ENCODE measurements around the gene GALK2. TPM values are rescaled to one million over a fixed set of nuclear protein-coding genes. Genes with fewer than 3 reads are reported as not detected.
"Not testable (repeated sequence)": the region's sequence is repeated elsewhere in the genome, so short reads cannot be mapped to it uniquely, and the experiment has no call there.

The GALK2 gene
- total RNA-seq, 2 donors from 2014 or later, result 28.5 to 52.3 TPM

DNA sequence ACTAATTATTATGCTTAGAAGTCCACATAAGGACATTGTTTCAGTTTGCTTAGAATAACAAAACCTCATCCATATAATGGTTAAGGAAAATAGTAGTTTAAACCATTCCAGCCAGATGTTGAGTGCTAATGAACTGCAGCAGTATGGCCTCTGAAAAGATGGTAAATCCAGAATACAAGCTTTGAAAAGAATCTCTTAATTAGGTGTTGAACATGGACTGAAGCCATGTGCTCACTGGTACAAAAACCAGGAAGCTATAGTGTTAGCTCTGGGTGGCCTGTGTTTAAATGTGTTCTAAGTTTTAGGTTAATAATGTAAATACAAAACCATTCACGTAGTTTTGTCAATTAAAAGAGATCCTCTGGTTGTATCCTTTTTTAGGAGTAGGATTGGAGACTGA is 78.2 kb downstream of the GALK2 start:
- H3K36me3 ChIP-seq, result no peaks in the 10 kb centered on the region
- no peak overlapping the region for H3K4me3 ChIP-seq
- no peaks in the 10 kb centered on the region for H3K4me1 ChIP-seq (replicated peaks)
- no peak for DNase-seq (ENCODE audit: low spot score)
- no peaks in the 10 kb centered on the region for H3K9me3 ChIP-seq
- no peaks in the 10 kb centered on the region for H3K27me3 ChIP-seq (replicated peaks; ENCODE audit: insufficient read depth)
- H3K27ac ChIP-seq, result no peak overlapping the region
- intact Hi-C loops (cut with DNase I), result no loop called here
- no peak for TF ChIP-seq POLR2AphosphoS5 (IDR thresholded peaks at IDR 0.05)
- TF ChIP-seq POLR2A (IDR thresholded peaks at IDR 0.05), result no peak
- TF ChIP-seq, protein P1, sequence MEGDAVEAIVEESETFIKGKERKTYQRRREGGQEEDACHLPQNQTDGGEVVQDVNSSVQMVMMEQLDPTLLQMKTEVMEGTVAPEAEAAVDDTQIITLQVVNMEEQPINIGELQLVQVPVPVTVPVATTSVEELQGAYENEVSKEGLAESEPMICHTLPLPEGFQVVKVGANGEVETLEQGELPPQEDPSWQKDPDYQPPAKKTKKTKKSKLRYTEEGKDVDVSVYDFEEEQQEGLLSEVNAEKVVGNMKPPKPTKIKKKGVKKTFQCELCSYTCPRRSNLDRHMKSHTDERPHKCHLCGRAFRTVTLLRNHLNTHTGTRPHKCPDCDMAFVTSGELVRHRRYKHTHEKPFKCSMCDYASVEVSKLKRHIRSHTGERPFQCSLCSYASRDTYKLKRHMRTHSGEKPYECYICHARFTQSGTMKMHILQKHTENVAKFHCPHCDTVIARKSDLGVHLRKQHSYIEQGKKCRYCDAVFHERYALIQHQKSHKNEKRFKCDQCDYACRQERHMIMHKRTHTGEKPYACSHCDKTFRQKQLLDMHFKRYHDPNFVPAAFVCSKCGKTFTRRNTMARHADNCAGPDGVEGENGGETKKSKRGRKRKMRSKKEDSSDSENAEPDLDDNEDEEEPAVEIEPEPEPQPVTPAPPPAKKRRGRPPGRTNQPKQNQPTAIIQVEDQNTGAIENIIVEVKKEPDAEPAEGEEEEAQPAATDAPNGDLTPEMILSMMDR (IDR thresholded peaks at IDR 0.05), result no peak
- WGBS, result 95% methylated on average over 1 of the region's 1 CpG

DNA sequence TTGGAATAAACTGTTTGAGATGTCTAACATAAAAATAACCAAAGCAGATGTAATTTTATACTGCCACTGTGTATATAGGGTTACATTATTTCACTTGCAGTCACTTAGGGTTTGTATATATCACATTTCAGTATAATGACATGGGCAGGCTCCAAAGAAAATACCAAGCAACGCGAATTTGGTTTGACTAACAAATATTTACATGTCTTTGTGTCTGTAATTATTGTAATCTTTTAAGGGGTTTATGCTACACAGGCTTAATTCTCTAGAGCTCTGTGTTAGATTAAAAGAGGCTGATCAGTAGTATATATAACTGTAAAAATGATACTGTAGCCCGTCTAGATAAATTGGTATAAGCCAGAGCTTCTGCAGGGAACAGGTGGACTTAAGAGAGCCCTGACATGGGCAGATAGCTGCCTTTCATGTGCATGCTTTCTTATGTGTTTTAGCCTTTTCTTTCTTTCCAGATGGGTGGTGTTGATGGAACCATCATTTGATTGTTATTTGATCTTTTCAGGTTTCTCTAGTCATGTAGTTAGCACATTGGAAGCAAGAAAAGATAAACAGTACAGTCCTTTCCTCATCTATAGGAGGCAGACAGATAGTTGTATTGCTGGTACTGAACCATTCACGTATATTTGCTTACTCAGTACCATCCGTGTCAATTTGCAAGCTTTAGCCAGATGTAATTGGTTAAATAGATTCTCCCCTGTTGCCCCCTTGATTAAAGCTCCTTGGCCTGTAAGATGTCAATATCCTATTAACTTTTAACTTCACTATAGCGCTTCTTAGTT is 86.1 kb downstream of the GALK2 start:
- intact Hi-C loops (cut with DNase I), result no loop called here

DNA sequence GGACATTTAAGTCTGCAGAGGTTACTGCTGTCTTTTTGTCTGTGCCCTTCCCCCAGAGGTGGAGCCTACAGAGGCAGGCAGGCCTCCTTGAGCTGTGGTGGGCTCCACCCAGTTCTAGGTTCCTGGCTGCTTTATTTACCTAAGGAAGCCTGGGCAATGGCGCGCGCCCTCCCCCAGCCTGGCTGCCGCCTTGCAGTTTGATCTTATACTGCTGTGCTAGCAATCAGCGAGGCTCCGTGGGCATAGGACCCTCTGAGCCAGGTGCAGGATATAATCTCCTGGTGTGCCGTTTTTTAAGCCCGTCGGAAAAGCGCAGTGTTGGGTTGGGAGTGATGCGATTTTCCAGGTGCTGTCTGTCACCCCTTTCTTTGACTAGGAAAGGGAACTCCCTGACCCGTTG is 95.1 kb downstream of the GALK2 start:
- H3K9me3 ChIP-seq; H3K36me3 ChIP-seq; DNase-seq (ENCODE audit: low spot score); H3K4me1 ChIP-seq (replicated peaks); H3K27me3 ChIP-seq (replicated peaks; ENCODE audit: insufficient read depth); H3K4me3 ChIP-seq; intact Hi-C loops (cut with DNase I); H3K27ac ChIP-seq: not testable (repeated sequence)
- WGBS, result 93% methylated on average over 12 of the region's 12 CpGs

More for the DNA sequence above, 86.1 kb downstream of the GALK2 start:
- Histone ChIP-seq H3K4me1 (replicated peaks) (no peaks in the 10 kb centered on the region), H3K27me3 (replicated peaks; ENCODE audit: insufficient read depth) (no peaks in the 10 kb centered on the region), H3K9me3 (no peaks in the 10 kb centered on the region), H3K27ac (no peak overlapping the region), H3K36me3 (no peaks in the 10 kb centered on the region), H3K4me3 (no peak overlapping the region)
- 50% methylated on average over 6 of the region's 6 CpGs for WGBS
- DNase-seq (ENCODE audit: low spot score), result no peak
- TF ChIP-seq POLR2A (IDR thresholded peaks at IDR 0.05), result no peak
- no peak for TF ChIP-seq POLR2AphosphoS5 (IDR thresholded peaks at IDR 0.05)
- TF ChIP-seq, protein P1 (IDR thresholded peaks at IDR 0.05), result no peak

DNA sequence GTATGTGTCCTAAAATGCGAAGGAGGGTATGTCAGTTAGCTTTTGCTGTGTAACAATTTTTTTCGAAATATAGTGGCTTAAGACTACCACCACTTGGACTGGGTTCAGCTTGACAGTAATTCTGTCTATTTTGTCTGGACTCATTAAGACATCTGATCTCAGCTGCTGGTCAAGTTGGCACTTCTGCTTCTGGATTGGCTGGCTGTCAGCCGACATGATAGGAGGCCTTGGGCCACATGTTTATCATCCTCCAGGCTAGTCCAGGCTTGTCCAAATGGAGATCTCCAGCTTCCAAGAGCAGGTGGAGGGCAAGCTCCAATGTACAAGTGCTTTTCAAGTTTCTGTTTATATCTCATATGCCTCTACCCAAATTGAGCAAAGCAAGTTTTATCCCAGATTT is 95.9 kb downstream of the GALK2 start:
- no peak for DNase-seq (ENCODE audit: low spot score)
- 95% methylated on average over 3 of the region's 3 CpGs for WGBS
- Histone ChIP-seq H3K4me1 (replicated peaks) (no peaks in the 10 kb centered on the region), H3K36me3 (no peaks in the 10 kb centered on the region), H3K4me3 (no peak overlapping the region), H3K9me3 (no peaks in the 10 kb centered on the region), H3K27me3 (replicated peaks; ENCODE audit: insufficient read depth) (no peaks in the 10 kb centered on the region), H3K27ac (no peak overlapping the region)
- intact Hi-C loops (cut with DNase I), result no loop called here
- TF ChIP-seq, protein P1 (IDR thresholded peaks at IDR 0.05), result no peak
- TF ChIP-seq POLR2AphosphoS5 (IDR thresholded peaks at IDR 0.05), result no peak
- no peak for TF ChIP-seq POLR2A (IDR thresholded peaks at IDR 0.05)

DNA sequence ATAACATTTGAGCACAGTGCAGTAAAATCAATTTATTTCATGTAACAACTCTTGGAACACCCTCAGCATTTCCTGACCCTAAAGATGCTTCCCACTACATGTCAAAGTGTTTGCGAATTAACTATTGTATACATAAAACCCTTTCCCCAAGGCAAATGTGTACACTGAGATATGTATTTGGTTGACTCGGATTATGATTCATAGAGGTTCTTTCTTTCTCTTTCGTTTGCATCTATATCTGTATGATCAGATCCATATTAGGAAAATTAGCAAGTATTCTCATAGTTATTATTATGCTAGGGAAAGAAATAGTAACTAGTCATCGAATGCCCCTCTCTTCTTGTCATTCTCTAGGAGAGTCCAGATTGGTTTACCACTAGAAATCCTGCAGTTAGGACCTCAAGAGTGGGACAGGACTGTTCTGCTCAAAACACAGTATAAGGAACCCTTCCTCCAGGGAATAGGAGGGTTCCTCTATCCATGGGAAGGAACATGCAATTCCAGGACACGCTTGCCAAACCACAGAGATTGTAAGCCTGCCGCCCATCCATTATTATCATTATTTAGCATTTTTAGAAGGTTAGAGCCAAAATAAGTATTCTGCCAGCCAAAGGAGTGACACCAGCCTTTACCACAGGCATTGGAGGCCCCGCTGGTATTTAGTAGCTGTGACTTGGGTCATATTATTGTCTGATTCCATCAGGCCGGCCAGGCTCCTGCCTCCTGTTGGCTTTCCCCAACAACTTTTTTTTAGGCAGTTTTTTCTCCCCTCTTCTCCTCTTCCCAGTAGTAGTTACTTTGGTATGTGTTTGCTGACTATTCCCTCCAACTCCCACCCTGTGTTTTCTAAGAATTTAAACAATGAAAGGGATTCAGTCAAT is 100.7 kb downstream of the GALK2 start:
- Histone ChIP-seq H3K36me3 (no peaks in the 10 kb centered on the region), H3K9me3 (no peaks in the 10 kb centered on the region), H3K27ac (no peak overlapping the region), H3K4me3 (no peak overlapping the region), H3K27me3 (replicated peaks; ENCODE audit: insufficient read depth) (no peaks in the 10 kb centered on the region), H3K4me1 (replicated peaks) (no peaks in the 10 kb centered on the region)
- DNase-seq (ENCODE audit: low spot score), result no peak
- WGBS, result 78% methylated on average over 8 of the region's 8 CpGs
- TF ChIP-seq, protein P1 (IDR thresholded peaks at IDR 0.05), result no peak
- TF ChIP-seq POLR2AphosphoS5 (IDR thresholded peaks at IDR 0.05) (no peak), POLR2A (IDR thresholded peaks at IDR 0.05) (no peak)
- intact Hi-C loops (cut with DNase I), result no loop called here
